ENCODE results near the gene AP1AR.

The AP1AR gene

GRCh38 chr4:112247021-112247420 lies 15.4 kb downstream of the AP1AR start:
- H3K27ac ChIP-seq, result no peak overlapping the region
- TF ChIP-seq CTCF (IDR thresholded peaks at IDR 0.05), result no peak
- H3K4me3 ChIP-seq, result no peak overlapping the region
- no peak for DNase-seq (ENCODE audit: low spot score)

GRCh38 chr4:112251019-112251643 lies 19.5 kb downstream of the AP1AR start:
- no peak for TF ChIP-seq CTCF (IDR thresholded peaks at IDR 0.05)
- DNase-seq (ENCODE audit: low spot score), result no peak
- H3K4me3 ChIP-seq, result no peak overlapping the region
- H3K27ac ChIP-seq, result no peak overlapping the region

DNA sequence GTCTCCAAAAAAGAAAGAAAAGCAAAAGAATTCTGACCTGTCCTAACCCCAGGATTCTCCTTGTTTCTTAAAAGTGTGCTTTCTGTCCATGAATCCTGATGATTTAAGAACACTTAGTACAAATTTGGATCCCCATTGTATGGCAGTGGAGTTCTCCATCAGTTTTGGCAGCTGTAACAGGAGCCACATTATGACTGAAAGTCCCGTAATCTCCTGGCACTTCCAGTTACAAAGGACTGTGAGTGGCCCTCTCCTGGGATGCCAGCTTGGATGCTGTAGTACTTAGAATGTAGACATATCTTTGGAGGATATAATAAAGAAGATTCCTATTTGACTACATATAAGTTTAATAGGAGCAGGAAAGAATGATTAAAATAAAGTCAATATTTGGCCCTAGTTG lies 20.6 kb downstream of the AP1AR start:
- TF ChIP-seq CTCF (IDR thresholded peaks at IDR 0.05), result no peak
- no peak overlapping the region for H3K4me3 ChIP-seq
- H3K27ac ChIP-seq, result no peak overlapping the region
- no peak for DNase-seq (ENCODE audit: low spot score)

- no peak for TF ChIP-seq CTCF (IDR thresholded peaks at IDR 0.05)
- no peak overlapping the region for H3K27ac ChIP-seq
- H3K4me3 ChIP-seq, result no peak overlapping the region
- DNase-seq (ENCODE audit: low spot score), result no peak
Measured at GRCh38 chr4:112253382-112254000, 21.9 kb downstream of the AP1AR start.

DNA sequence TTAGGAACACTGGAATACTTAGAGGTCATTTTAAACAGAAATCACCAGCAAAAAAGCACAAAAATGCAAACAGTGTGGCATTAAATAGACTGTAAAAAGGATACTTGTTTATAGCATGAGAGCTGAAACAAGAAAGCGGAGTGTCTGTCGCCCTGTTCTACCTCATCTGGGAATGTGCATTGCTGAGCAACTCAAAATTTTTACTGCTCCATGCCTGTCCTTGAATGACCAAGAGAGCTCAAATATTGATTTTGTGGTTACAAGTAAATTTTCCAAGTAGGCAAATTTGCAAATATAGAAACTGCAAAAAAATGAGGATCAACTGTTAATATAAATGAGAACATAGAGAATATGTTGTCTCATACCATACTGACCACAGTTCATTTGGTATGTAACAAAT lies 25.5 kb downstream of the AP1AR start:
- no peak for TF ChIP-seq CTCF (IDR thresholded peaks at IDR 0.05)
- Histone ChIP-seq H3K27ac (no peak overlapping the region), H3K4me3 (no peak overlapping the region)
- no peak for DNase-seq (ENCODE audit: low spot score)

DNA sequence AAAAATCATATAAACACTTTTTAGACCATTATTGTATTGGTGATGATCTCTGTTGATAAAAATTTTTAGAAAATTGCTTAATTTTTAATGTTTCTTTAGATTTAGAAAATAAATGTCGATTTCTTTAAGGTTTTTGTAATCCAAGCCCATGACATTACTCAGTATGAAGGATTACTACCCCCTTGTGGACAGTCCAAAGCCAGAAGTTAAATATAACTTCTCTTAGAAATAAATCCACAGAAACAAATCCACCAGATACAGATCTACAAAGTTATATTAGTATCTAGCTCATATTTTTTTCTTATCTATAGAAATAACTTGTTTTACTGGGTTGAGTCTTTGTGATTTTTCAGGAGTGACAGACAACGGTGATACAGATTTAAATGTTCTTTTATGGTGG lies 35.2 kb downstream of the AP1AR start:
- H3K27ac ChIP-seq, result peak overlapping the region in 1 of 2 donors; percentile 64
- DNase-seq (ENCODE audit: low spot score), result no peak
- no peak overlapping the region for H3K4me3 ChIP-seq
- peak; percentile 38 for TF ChIP-seq CTCF (IDR thresholded peaks at IDR 0.05)

GRCh38 chr4:112270051-112270450 lies 38.5 kb downstream of the AP1AR start:
- no peak overlapping the region for H3K4me3 ChIP-seq
- no peak for DNase-seq (ENCODE audit: low spot score)
- no peak for TF ChIP-seq CTCF (IDR thresholded peaks at IDR 0.05)
- no peak overlapping the region for H3K27ac ChIP-seq
